Glutamatergic neuron (in vitro differentiated cells): Measurements from ENCODE around the gene LRRC8D. TPM values are rescaled to one million over a fixed set of nuclear protein-coding genes. Genes with fewer than 3 reads are reported as not detected.

ENCODE experiments used
- DNase-seq: peaks from one replicate; pipeline ENCODE4 v3.0.0; 2022
- H3K27ac Mint-ChIP-seq: one replicate; pipeline ENCODE4 v1.8.0; 2020; ENCODE audit warnings: mild to moderate bottlenecking, mixed read lengths, inconsistent platforms; ENCODE audit not compliant: unreplicated experiment
- H3K27me3 Mint-ChIP-seq: one replicate; pipeline ENCODE4 v1.8.0; 2020; ENCODE audit warnings: mild to moderate bottlenecking, moderate library complexity, mixed read lengths, inconsistent platforms; ENCODE audit not compliant: unreplicated experiment
- H3K36me3 Mint-ChIP-seq: one replicate; pipeline ENCODE4 v1.8.0; 2020; ENCODE audit warnings: mild to moderate bottlenecking, mixed read lengths, inconsistent platforms; ENCODE audit not compliant: unreplicated experiment
- H3K4me1 Mint-ChIP-seq: one replicate; pipeline ENCODE4 v1.8.0; 2020; ENCODE audit warnings: mild to moderate bottlenecking, low read depth, mixed read lengths, inconsistent platforms; ENCODE audit not compliant: unreplicated experiment
- H3K4me3 Mint-ChIP-seq: one replicate; pipeline ENCODE4 v1.8.0; 2020; ENCODE audit warnings: mild to moderate bottlenecking, mixed read lengths, inconsistent platforms; ENCODE audit not compliant: unreplicated experiment
- H3K9me3 Mint-ChIP-seq: one replicate; pipeline ENCODE4 v1.8.0; 2020; ENCODE audit warnings: mild to moderate bottlenecking, moderate library complexity, mixed read lengths, inconsistent platforms; ENCODE audit not compliant: unreplicated experiment
- total RNA-seq: library from RNA; stranded (reverse); fragmentation: NEBNext Ultra II Directional; extraction: Animal tissue kit (Norgen Biotek cat#: 25700); gene quantifications from one replicate; pipeline ENCODE4 v1.2.1, GENCODE V29; 2021; ENCODE audit not compliant: unreplicated experiment
- TF ChIP-seq, protein P1 (sequence below): fragments of 200-600 bp; sonication (generic); IDR thresholded peaks from one replicate; pipeline ENCODE4 v1.5.0; 2021; ENCODE audit not compliant: partially characterized antibody, unreplicated experiment

LRRC8D gene
- total RNA-seq, 1 donor from 2014 or later, result 54.9 TPM

DNA sequence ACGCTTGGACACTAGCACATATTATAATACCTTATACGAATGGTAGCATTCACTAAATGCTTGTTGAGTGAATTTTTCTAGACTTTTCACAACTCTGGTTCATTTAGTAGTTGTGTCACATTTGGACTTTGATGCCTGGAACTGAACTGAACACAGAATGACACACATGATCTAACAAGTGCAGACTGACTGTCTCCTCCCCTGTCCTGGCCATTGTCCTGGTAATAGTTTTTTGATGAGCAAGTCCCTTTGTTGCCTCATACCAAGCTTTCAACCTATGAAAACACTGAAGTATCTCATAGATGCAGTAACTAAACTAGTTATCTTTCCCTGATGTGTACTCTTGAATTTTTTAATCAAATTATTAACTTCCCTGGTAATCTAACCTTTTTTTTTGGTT, 66.4 kb downstream of the LRRC8D start:
- Mint-ChIP-seq H3K27me3 (peaks cover 1% of the 10 kb centered on the region), H3K27ac (no peak overlapping the region), H3K4me3 (no peak overlapping the region), H3K36me3 (no peaks in the 10 kb centered on the region), H3K4me1 (peaks cover 10% of the 10 kb centered on the region), H3K9me3 (no peaks in the 10 kb centered on the region)
- TF ChIP-seq, protein P1, sequence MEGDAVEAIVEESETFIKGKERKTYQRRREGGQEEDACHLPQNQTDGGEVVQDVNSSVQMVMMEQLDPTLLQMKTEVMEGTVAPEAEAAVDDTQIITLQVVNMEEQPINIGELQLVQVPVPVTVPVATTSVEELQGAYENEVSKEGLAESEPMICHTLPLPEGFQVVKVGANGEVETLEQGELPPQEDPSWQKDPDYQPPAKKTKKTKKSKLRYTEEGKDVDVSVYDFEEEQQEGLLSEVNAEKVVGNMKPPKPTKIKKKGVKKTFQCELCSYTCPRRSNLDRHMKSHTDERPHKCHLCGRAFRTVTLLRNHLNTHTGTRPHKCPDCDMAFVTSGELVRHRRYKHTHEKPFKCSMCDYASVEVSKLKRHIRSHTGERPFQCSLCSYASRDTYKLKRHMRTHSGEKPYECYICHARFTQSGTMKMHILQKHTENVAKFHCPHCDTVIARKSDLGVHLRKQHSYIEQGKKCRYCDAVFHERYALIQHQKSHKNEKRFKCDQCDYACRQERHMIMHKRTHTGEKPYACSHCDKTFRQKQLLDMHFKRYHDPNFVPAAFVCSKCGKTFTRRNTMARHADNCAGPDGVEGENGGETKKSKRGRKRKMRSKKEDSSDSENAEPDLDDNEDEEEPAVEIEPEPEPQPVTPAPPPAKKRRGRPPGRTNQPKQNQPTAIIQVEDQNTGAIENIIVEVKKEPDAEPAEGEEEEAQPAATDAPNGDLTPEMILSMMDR, result no peak
- no peak for DNase-seq

DNA sequence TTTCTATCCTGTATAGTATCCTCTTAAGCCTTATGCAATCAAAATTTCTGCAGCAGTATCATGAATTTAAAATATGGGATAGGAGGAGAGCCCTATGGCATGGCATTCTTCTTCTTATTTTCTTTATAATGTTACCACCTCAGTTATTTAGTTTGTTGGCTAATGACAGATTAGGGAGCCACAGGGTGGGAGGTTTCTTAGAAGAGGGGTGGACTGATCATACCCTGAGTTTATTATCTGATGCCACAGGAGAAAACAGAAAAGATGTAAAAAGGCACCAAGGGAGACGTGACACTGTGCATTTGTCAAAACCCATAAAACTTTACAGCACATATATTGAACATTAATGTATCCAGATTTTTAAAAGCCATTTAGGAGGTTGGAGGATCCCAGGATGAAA, 66.9 kb downstream of the LRRC8D start:
- no peaks in the 10 kb centered on the region for H3K9me3 Mint-ChIP-seq
- H3K4me3 Mint-ChIP-seq, result no peak overlapping the region
- TF ChIP-seq, protein P1, result no peak
- peaks cover under 1% of the 10 kb centered on the region for H3K27me3 Mint-ChIP-seq
- peaks cover 8% of the 10 kb centered on the region for H3K4me1 Mint-ChIP-seq
- H3K27ac Mint-ChIP-seq, result no peak overlapping the region
- no peak for DNase-seq
- no peaks in the 10 kb centered on the region for H3K36me3 Mint-ChIP-seq

DNA sequence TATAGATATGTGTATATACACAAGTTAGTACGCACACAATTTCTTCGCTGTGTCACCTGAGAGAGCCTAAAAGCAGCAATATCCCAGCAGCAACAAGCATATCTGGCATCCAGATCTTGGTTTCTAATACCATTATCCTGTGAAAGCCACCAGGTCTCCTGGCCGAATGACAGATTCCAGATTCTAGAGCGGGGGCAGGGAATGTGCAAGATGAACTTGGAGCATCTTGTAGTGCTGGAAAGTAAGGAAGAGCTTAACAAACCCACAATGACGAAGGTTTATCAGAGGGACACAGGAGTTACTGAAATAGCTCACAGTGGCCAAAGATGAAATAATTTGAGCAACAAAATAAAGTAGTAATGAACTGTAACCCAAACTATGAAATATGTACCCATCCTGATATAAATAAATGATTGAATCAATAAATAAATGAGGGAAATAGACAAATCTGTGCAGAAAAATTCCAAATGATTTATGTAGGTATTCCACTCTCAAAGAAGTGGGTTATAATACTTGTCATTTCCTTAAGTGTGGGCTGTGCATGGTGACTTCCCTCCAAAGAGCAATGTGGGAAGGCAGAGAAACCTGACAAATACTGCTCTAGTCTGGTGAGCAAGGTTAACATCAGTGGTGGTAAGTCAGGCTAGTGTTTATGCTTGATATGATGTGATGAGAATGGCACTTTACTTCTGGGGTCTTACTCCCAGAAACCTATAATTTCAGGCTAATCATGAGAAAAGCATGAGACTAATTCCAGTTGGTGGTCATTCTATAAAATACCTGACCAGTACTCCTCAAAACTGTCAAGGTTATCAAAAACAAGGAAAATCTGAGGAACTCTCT, 67.9 kb downstream of the LRRC8D start:
- Mint-ChIP-seq H3K36me3 (no peaks in the 10 kb centered on the region), H3K27me3 (no peaks in the 10 kb centered on the region), H3K4me3 (no peak overlapping the region), H3K9me3 (no peaks in the 10 kb centered on the region), H3K27ac (no peak overlapping the region), H3K4me1 (peaks cover 8% of the 10 kb centered on the region)
- DNase-seq, result no peak
- TF ChIP-seq, protein P1, result no peak

DNA sequence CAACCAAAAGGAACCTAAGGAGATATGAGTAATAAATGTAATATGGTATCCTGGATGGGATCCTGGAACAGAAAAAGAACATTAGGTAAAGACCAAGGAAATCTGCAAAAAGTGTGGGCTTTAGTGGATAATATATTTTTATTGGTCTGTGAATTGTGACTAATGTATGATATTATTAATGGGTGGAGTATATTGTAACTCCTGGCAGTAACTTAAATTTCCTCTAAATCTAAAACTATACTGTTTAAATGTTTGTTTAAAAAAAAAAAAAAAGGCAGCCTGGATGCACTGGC, 68.4 kb downstream of the LRRC8D start:
- H3K36me3 Mint-ChIP-seq, result no peaks in the 10 kb centered on the region
- no peak overlapping the region for H3K4me3 Mint-ChIP-seq
- no peaks in the 10 kb centered on the region for H3K9me3 Mint-ChIP-seq
- H3K27me3 Mint-ChIP-seq, result no peaks in the 10 kb centered on the region
- no peak for DNase-seq
- no peak overlapping the region for H3K27ac Mint-ChIP-seq
- TF ChIP-seq, protein P1, result no peak
- H3K4me1 Mint-ChIP-seq, result peaks cover 13% of the 10 kb centered on the region

DNA sequence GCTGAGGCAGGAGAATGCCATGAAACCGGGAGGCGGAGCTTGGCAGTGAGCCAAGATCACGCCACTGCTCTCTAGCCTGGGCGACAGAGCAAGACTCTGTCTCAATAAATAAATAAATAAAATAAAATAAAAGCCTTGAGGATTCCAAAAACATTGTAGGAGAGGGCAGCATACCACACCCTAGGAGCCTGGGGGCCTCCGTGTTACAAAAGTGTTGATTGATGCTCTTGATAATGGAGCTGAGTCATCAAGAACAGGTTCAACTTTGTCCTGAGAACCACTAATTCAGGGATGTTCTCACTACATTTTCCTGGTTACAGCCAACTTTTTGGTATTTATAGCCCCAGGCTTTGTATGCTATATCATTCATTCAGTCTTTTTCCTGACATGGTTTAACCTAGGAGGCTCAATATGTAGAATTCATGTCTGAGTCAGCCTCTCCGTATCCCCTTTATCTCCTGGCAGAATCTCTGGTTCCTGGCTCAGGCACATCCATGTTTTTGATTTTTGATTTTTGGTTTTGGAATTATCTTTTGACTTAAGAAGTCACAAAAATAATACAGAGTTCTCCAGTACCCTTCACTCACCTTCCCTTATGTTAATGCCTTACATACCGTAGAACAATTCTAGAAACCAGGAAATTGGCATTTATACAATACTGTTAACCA, 69.4 kb downstream of the LRRC8D start:
- no peaks in the 10 kb centered on the region for H3K36me3 Mint-ChIP-seq
- no peaks in the 10 kb centered on the region for H3K27me3 Mint-ChIP-seq
- TF ChIP-seq, protein P1, result no peak
- H3K4me3 Mint-ChIP-seq, result no peak overlapping the region
- H3K27ac Mint-ChIP-seq, result no peak overlapping the region
- no peaks in the 10 kb centered on the region for H3K9me3 Mint-ChIP-seq
- no peak for DNase-seq
- peaks cover 13% of the 10 kb centered on the region for H3K4me1 Mint-ChIP-seq
